Skeletal muscle tissue (tissue), 4 donors: Measurements from ENCODE around the gene FAM83E. TPM values are rescaled to one million over a fixed set of nuclear protein-coding genes. Genes with fewer than 3 reads are reported as not detected.
A peak's percentile ranks its signal among the peaks of the same experiment; 100 is the strongest.

Source experiments
- H3K27ac ChIP-seq: one replicate; pipeline ENCODE4 v1.7.0; 2013; ENCODE audit warnings: mild to moderate bottlenecking, low read depth, low read length, inconsistent platforms
- H3K27me3 ChIP-seq, 3 donors: one replicate each; pipeline ENCODE4 v1.7.0; 2013; ENCODE audit warnings: low read length in 3 of 3; ENCODE audit not compliant: control insufficient read depth in 3 of 3, insufficient read depth in 3 of 3
- H3K36me3 ChIP-seq, 3 donors: one replicate each; pipeline ENCODE4 v1.7.0; 2013; ENCODE audit warnings: low read length in 3 of 3; ENCODE audit not compliant: control insufficient read depth in 3 of 3, insufficient read depth in 3 of 3
- H3K4me1 ChIP-seq, 3 donors: one replicate each; pipeline ENCODE4 v1.7.0; 2013; ENCODE audit warnings: low read length in 3 of 3, mild to moderate bottlenecking in 3 of 3; ENCODE audit not compliant: control insufficient read depth in 3 of 3, insufficient read depth in 3 of 3
- H3K4me3 ChIP-seq, 3 donors: one replicate each; pipeline ENCODE4 v1.7.0; 2013; ENCODE audit warnings: low read length in 3 of 3
- H3K9ac ChIP-seq, 3 donors: one replicate each; pipeline ENCODE4 v1.7.0; 2013; ENCODE audit warnings: low read length in 3 of 3, mild to moderate bottlenecking in 3 of 3, moderate library complexity in 2 of 3, low read depth in 1 of 3
- H3K9me3 ChIP-seq, 3 donors: one replicate each; pipeline ENCODE4 v1.7.0; 2013; ENCODE audit warnings: low read length in 3 of 3; ENCODE audit not compliant: control insufficient read depth in 3 of 3
- total RNA-seq: library from RNA; depleted of rRNA; stranded (reverse); fragments of >200 nt; gene quantifications from one replicate; pipeline ENCODE4 v1.2.3, GENCODE V29; 2014
- donor health status: Osteomylitis.

FAM83E gene
- total RNA-seq, 1 donor from 2014 or later: 1.6 TPM

DNA sequence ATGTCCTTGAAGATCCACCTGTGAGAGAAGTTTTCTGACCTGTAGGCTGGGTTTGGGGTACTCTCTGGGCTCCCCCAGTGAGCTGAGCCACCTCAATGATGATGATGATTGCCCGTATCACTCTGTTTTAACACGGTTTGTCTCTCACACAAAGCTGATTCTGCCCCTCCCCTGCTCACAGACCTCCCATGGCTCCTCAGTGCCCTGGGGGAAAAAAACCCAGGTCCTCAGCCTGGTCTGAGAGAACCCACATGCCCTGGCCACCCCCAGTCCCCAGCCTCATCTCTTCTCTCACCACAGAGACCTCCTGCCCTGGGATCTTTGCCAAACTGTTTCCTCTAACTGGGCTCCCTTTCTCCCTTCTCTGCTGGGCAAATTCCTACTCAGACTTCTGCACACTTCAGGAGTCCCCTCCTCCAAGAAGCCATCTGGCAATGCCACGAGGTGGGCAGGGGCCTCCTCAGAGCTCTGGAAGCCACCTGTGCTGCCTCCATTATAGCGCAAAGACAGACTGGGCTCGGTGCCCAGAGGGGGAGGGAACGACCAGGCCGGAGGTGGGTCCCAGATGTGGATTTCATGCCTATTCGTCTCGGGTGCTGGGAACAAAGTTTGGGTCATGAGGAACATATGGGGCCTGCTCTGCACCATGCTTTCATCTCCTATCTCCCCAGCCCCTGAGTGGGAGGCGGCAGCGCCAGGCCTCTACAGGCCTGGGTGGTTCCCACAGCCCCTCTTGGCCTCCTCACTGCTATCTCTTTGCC lies 39.6 kb upstream of the FAM83E start:
- Histone ChIP-seq H3K4me1 (no peaks in the 10 kb centered on the region), H3K36me3 (no peaks in the 10 kb centered on the region), H3K9me3 (no peaks in the 10 kb centered on the region), H3K27ac (no peak overlapping the region), H3K9ac (no peak overlapping the region), H3K27me3 (no peaks in the 10 kb centered on the region), H3K4me3 (no peak overlapping the region)

DNA sequence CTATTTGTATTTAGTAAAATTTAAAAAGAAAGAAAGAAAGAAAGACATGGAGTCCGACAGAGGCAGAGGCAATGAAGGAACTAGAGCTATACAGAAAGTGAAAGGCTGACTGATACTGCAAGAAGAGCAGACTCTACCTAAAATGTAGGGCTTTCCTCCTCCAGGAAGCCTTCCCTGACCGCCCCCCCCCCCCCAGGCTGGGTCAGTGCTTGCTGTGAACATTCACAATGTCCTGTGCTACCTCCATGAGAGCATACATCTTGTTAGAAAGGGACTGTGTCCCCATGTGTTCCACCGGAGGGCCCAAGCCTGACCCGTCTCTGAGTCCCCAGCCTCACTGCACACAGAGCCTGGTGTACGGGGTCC lies 36.8 kb upstream of the FAM83E start:
- Histone ChIP-seq H3K9me3 (no peaks in the 10 kb centered on the region), H3K27ac (no peak overlapping the region), H3K4me1 (no peaks in the 10 kb centered on the region), H3K4me3 (no peak overlapping the region), H3K36me3 (no peaks in the 10 kb centered on the region), H3K9ac (no peak overlapping the region), H3K27me3 (no peaks in the 10 kb centered on the region)

DNA sequence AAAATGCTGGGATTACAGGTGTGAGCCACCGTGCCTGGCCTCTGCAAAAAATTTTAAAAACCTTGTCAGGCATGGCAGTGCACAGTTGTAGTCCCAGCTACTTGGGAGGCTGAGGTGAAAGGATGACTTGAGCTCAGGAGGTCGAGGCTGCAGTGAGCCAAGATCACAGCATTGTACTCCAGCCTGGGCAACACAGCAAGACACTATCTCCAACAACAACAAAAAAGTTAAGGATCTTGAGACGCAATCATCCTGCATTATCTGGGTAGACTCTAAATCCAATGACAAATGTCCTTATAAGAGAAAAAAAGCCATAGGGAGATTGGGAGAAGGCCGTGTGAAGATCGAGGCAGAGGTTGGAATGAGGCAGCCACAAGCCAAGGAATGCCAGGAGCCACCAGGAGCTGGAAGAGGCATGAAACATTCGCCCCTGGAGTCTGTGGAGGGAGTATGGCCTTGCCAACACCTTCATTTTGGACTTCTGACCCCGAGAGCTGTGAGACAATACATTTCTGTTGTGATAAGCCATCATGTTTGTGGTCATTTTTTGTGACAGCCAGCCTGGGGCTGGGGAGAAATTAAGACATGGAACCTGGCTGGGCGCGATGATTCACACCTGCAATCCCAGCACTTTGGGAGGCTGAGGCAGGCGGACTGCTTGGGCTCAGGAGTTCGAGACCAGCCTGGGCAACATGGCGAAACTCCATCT lies 36.3 kb upstream of the FAM83E start:
- no peaks in the 10 kb centered on the region for H3K36me3 ChIP-seq
- peaks cover 0 to 3% (median under 1%) of the 10 kb centered on the region in 3 donors for H3K4me1 ChIP-seq
- H3K4me3 ChIP-seq: no peak overlapping the region
- no peaks in the 10 kb centered on the region for H3K27me3 ChIP-seq
- no peak overlapping the region for H3K27ac ChIP-seq
- H3K9ac ChIP-seq: no peak overlapping the region
- H3K9me3 ChIP-seq: no peaks in the 10 kb centered on the region

GRCh38 chr19:48648134-48648533 lies 33.3 kb upstream of the FAM83E start:
- Histone ChIP-seq H3K36me3 (no peaks in the 10 kb centered on the region), H3K27ac (no peak overlapping the region), H3K27me3 (no peaks in the 10 kb centered on the region), H3K4me3 (no peak overlapping the region), H3K9ac (no peak overlapping the region), H3K4me1 (peaks cover 14 to 19% (median 16%) of the 10 kb centered on the region in 3 donors), H3K9me3 (no peaks in the 10 kb centered on the region)

GRCh38 chr19:48646722-48647216 lies 31.9 kb upstream of the FAM83E start:
- H3K27ac ChIP-seq: no peak overlapping the region
- H3K27me3 ChIP-seq: no peaks in the 10 kb centered on the region
- no peaks in the 10 kb centered on the region for H3K9me3 ChIP-seq
- H3K36me3 ChIP-seq: no peaks in the 10 kb centered on the region
- peaks cover 14 to 19% (median 16%) of the 10 kb centered on the region in 3 donors for H3K4me1 ChIP-seq
- peak overlapping the region in 2 of 3 donors; percentile 76 to 82 for H3K9ac ChIP-seq
- peak overlapping the region in 2 of 3 donors; percentile 72 to 73 for H3K4me3 ChIP-seq

DNA sequence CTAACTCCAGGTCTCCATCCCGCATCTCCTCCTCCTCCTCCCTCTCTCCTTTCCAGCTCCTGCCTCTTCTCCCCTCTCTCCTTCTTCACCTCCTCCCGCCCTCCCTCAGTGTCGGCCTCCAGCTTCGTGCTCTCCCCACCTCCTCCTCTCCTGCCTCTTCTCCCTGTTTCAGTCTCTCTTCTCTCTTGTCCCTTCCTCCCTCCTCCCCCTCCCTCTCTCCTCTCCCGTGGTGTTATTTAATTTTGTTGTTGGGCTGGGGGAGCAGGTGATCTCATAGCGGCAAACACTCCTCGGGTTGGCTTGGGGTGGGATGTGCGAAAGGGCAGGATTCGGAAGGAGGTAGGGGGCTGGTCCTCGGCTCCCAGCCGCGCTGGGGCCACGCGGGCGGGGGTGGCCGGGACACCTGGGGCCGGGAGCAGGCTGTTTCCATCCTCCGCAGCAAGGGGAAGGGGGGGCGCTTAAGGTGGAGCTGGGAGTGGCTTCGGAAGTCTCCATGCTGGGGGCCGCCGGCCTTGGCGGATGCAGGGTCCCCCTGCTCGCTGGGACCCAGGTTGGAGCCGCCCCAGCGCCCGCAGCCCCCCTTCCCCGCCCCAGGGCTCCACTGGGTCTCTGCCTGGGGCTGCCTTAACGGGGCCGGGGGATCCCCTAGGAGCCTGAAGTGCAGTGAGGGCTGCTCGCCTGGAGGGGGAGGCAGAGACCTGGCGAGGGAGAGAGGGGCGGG lies 31.3 kb upstream of the FAM83E start, which contains the start of gene CA11:
CA11 (minus strand) TSS at position 187 of the 721 bp plus-strand sequence. CDS start 555 bp downstream, outside the sequence.
- H3K9me3 ChIP-seq: no peaks in the 10 kb centered on the region
- no peaks in the 10 kb centered on the region for H3K36me3 ChIP-seq
- peak within 1 kb of the TSS; percentile 69 to 82 (median 76) for H3K9ac ChIP-seq
- H3K27me3 ChIP-seq: no peaks in the 10 kb centered on the region
- H3K27ac ChIP-seq: peak within 1 kb of the TSS; percentile 68
- peaks cover 14 to 19% (median 16%) of the 10 kb centered on the region in 3 donors for H3K4me1 ChIP-seq
- peak within 1 kb of the TSS; percentile 72 to 74 (median 73) for H3K4me3 ChIP-seq

GRCh38 chr19:48645620-48646000 lies 30.7 kb upstream of the FAM83E start:
- peaks cover 14 to 19% (median 16%) of the 10 kb centered on the region in 3 donors for H3K4me1 ChIP-seq
- H3K9ac ChIP-seq: peak overlapping the region; percentile 69 to 82 (median 76)
- H3K27ac ChIP-seq: peak overlapping the region; percentile 68
- H3K27me3 ChIP-seq: no peaks in the 10 kb centered on the region
- H3K4me3 ChIP-seq: peak overlapping the region; percentile 72 to 74 (median 73)
- no peaks in the 10 kb centered on the region for H3K9me3 ChIP-seq
- no peaks in the 10 kb centered on the region for H3K36me3 ChIP-seq

DNA sequence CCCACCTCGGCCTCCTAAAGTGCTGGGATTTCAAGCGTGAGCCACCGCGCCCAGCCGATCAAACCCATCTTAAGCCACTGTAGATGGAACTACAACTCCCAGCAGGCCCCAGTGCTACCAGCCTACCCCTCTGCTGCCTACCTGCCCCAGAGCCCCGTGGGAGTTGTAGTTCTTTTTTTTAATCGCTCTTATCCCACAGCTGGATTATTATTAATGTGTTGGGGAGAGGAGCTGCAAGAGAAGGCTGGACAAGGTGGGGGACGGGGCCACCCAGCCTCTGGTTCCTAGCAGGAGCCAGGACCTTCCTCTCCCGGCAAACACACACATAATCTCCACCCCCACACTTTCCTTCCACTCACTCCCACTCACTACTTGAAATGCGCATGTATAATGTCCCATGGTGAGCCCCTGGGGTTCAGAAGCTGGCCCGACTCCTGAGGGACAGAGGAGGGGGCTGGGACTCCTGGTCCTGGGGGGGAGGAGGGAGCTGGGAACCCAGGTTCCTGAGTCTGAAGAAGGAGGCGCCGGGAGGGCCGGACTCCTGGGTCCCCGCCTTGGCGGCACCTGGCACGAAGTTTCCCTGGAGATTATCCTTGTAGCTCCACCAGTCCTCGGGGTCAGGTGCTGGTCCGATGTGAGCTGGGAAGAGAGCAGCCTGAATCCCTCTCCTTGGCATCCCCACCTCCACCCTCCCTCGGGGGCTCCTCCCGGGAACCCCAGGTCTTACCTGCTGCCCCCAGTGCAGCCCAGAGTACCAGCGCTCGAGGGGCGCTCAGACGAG lies 30.2 kb upstream of the FAM83E start:
- Histone ChIP-seq H3K9ac (peak overlapping the region; percentile 61 to 82 (median 76)), H3K36me3 (no peaks in the 10 kb centered on the region), H3K27me3 (no peaks in the 10 kb centered on the region), H3K4me1 (peaks cover 14 to 19% (median 16%) of the 10 kb centered on the region in 3 donors), H3K27ac (peak overlapping the region; percentile 68), H3K9me3 (no peaks in the 10 kb centered on the region), H3K4me3 (peak overlapping the region; percentile 72 to 74 (median 73))

DNA sequence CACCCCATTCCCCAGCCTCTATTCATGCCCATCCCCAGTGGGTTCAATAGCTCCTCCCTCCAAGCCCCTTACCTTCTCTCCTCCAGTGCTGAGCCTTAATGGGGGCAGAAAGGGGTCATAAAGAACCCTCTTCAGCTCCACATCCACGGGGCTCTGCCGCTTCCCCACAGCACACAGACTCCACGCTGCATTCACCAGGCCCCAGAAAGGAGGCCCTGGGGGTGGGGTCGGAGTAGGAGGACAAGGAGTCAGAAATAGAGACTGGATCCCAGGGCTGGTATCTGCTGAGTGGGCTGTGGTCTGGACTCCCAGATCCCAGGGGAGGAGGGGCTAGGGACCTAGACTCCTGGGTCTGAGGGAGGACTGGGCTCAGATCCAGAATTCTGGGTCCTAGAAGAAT lies 29.5 kb upstream of the FAM83E start:
- Histone ChIP-seq H3K36me3 (no peaks in the 10 kb centered on the region), H3K4me1 (peaks cover 14 to 19% (median 16%) of the 10 kb centered on the region in 3 donors), H3K9ac (no peak overlapping the region), H3K9me3 (no peaks in the 10 kb centered on the region), H3K27ac (no peak overlapping the region), H3K4me3 (peak overlapping the region in 1 of 3 donors; percentile 30), H3K27me3 (no peaks in the 10 kb centered on the region)
